Hindlimb muscle (tissue), 1 donor: Measurements from ENCODE around the gene ITLN1. TPM values are rescaled to one million over a fixed set of nuclear protein-coding genes. Genes with fewer than 3 reads are reported as not detected.

Experiments used
- DNase-seq: peaks from one replicate; pipeline ENCODE4 v3.0.0-alpha.2; 2013
- polyA plus RNA-seq: library from polyadenylated mRNA; unstranded; fragments of 120-200 nt; gene quantifications from one replicate; pipeline ENCODE4 v1.2.1, GENCODE V29; 2013; ENCODE audit not compliant: insufficient read length

The ITLN1 gene
- polyA plus RNA-seq, 1 donor, result not detected

- DNase-seq, result no peak
These were observed 29.6 kb downstream of the ITLN1 start for GRCh38 chr1:160855181-160855981.

DNA sequence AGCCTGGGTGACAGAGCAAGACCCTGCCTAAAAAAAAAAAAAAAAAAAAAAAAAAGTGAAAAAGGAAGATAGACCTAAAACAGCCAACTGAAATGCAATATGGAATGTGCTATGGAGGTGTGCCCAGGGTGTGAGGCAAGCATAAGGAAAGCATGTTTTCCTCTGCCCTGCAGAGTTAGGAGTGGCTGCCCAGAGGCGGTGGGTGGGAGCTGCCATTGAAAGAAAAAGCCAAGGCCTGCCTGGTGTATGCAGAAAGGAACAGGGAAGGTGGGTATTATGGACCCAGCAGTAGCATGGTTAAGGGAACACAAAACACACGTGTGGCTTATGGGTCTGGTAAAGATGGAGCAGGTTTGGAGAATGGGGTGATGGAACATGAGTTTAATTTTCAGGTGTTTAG, 31.2 kb downstream of the ITLN1 start:
- DNase-seq, result no peak

DNA sequence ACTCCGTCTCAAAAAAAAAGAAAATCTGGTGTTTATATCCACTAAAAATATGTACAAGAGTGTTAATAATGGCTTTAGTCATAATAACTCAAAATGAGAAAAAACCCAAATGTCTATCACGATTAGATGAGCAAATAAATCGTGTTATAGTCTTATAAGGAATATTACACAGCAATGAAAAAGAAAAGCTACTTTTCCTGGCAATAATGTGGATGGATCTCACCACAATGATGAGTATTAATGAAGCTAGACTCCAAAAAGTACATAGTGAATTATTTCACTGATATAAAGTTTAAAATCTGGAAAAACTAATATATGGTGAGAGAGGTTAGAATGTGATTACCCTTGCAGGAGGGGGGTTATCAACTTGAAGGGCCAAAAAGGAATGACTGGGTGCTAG, 32.0 kb downstream of the ITLN1 start:
- DNase-seq, result no peak

DNA sequence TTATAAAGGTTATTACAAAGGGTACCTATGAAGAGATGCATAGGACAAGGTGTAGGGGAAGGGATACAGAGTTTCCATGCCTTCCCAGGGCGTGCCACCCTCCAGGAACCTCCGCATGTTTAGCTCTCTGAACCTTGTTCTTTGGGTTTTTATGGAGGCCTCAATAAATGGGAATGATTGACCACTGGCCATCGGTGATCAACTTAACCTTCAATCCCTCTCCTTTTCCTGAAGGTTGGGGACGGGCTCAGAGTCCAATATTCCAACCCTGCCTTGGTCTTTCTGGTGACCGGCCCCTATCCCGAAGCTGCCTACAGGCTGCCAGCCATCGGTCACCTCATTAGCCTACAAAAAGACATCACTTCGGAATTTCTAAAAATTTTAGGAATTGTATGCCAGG, 34.0 kb downstream of the ITLN1 start:
- no peak for DNase-seq

GRCh38 chr1:160850541-160850940, 34.4 kb downstream of the ITLN1 start:
- DNase-seq, result no peak

- DNase-seq, result no peak
These were observed 38.7 kb downstream of the ITLN1 start for GRCh38 chr1:160846281-160846680.

- no peak for DNase-seq
These were observed 40.3 kb downstream of the ITLN1 start for GRCh38 chr1:160844447-160845232.

DNA sequence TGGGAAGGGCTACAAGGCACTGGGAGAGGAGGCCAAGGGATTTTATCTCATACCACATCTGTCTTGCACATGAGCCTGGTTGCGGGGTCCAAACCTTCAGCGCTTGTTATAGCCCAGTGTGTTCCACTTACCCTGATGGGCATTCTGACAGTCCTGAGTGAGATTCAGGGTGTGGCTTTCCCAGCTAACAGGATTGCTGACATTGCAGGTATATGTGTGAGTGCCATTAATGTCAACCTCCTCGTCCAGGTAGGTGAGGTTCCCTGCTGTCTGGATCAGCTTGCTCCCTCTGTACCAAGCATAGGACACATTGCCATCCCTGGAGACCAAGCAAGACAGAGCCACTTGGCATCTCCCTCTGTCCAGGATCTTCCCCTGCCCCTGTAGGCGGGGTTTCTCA, 43.9 kb downstream of the ITLN1 start:
- DNase-seq, result no peak

GRCh38 chr1:160839746-160840145, 45.2 kb downstream of the ITLN1 start:
- no peak for DNase-seq

GRCh38 chr1:160838888-160839287, 46.1 kb downstream of the ITLN1 start:
- DNase-seq, result no peak

- no peak for DNase-seq
These were observed 47.3 kb downstream of the ITLN1 start for GRCh38 chr1:160837558-160838205.

DNA sequence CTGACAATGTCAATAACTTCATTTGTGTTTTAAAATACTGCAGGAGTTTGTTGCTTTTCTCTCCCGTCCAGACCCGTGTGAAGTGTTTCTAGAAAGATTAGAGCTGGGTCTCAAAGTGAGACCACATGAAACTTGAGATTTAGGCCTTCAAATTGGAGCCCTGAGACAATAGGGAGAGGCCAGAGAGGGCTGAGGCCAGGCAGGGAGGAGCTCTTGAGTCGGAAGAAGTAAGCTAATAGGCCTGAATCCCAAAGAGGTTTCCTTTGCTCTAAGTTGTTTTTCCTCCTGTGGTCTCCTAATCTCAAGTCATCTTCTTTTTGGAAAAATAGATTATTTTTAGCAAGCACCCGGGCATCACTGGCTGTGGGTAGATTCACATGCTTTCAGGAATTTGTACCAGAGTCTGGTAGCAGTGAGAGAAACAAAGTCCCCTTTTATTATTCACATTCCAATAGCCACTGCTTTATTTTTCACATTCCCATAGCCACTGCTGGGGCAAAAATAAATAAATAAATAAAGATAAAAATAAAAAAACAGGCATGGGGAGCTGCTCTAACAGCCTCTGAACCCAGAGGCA, 47.9 kb downstream of the ITLN1 start:
- no peak for DNase-seq

- no peak for DNase-seq
These were observed 48.4 kb downstream of the ITLN1 start for GRCh38 chr1:160836561-160836960.

GRCh38 chr1:160835751-160836150, 49.2 kb downstream of the ITLN1 start:
- DNase-seq, result no peak

DNA sequence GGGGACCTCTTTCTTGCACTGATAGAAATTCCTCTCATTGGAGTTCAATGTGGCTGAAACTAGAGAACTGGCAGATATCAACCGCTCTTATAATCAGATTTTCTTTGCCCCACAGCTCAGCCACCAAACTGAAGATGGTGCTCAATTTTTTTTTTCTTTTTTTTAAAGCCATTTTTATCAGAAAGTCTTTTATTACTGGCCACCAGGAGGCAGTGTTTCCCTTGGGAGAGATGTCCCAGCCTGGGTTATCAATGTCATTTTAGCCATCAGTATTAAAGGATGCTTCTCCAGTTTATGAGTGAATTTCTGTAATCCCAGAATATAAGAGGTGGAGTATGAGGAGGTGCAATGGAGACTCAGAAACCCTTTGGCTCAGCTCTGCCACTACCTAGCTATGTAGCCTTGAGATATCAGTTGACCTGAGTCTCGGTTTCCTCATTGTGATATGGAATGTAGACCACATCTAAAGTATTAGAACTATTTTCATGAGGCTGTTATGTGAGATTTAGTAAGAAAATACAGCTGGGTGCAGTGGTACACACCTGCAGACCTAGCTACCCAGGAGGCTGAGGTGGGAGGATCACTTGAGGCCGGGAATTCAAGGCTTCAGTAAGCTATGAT, 49.9 kb downstream of the ITLN1 start:
- DNase-seq, result no peak

DNA sequence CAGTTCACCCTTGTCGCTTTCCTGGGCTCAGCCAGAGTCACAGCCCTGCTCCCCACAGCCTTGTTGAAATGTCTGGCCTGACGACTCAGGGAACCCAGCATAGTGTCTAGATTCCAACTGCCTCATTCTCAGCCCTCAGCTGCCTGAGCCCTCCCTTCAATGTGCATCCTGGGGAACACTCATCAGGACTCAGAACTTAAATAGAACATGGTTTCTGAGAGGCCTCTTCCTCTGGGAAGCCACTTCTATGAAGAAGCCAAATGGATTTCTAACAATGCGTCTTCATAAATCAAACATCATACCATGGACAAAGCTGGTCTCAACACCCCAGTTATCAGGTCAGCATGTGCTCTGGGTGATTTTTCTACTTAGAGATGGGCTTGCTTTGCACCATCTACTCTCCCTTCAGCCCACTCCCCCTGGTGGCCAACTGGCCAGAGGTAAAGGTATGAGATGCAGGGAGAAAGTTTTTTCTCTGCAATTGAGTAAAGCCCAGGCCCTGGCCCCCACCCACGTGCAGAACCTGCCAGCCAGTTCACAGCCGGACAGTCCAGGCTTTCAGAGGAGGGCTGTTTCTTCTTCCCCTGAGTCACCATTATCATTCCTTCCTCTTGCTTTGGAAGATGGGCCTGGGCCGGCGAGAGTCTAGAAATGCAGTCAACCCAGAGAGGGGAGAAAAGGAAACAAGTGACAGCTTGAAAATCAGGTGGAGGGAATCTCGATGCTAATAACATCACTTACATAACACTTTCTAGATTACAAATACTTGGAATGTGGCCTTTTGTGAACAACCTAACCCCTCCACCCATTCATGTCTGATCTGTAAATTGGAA, 54.4 kb downstream of the ITLN1 start:
- DNase-seq, result peak; percentile 8

DNA sequence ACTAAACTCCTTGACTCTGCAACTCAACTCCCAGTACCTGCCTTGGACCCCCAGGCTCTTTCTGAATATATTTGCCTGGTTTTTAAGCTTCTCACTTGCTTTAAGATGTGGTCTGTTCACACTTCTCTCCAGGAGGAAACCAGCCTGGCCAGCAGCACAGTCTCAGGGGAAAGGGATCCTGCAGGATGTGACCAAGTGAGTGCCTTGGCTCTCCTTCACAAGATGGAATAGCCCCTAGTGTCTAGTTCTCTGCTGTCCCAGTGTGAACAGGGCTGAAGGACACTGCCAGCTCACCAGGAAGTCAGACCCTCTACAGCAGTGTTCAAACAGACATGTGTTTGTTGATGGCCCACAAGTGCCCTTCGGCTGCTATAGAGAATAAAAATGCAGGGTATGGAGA, 55.2 kb downstream of the ITLN1 start:
- no peak for DNase-seq

DNA sequence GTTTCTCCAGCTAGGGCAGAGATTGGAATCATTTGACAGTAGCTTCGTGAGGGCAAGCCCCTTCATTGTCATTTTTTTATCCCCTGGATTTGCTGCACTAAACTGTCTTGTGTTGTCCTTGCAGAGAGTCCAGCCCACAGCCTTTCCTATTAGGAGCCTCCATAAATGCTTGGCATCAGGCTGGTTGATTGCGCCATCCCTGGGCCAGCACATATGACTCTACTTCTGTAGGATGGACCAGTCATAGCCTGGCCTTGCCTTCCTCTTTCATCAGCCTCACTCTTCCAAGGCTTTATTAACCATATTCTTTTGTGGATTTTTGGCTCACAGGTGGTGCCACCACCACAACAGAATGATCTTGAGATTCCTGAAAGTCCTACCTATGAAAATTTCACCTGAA, 57.6 kb downstream of the ITLN1 start:
- no peak for DNase-seq

DNA sequence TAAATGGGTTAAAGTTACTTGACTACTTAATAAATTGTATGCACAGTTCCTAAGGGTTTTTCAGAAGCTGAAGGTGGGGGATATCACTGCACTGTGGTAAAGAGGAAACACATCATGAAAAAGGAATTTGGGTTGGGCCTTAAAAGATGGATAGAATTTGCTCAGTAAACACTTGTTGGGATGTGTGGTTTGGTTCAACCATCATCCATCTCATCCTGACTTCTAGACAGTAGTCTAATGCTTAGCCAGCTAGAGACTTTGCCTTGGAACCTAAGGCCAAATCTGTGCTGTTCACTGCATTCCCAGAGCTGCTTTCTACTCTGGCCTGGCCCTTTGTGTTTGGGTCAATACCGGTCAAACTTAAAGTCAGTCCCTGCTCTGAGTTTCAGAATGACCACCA, 58.4 kb downstream of the ITLN1 start:
- no peak for DNase-seq
